Spinal cord (tissue), 10 donors: ENCODE data around the gene PAXIP1. TPM values are rescaled to one million over a fixed set of nuclear protein-coding genes. Genes with fewer than 3 reads are reported as not detected.

Experiments used
- DNase-seq, 6 donors: peaks; one replicate each; pipeline versions ENCODE4 v3.0.0 to v3.0.0-alpha.2; 2013 to 2015; ENCODE audit warnings: low spot score in 6 of 6, low read depth in 4 of 6
- H3K27ac ChIP-seq: one replicate; pipeline ENCODE4 v1.5.1; 2013; ENCODE audit warnings: low read depth, low read length, control low read depth
- H3K27me3 ChIP-seq: one replicate; pipeline ENCODE4 v1.6.1; 2013; ENCODE audit warnings: low read length; ENCODE audit not compliant: control insufficient read depth, insufficient read depth
- H3K36me3 ChIP-seq: one replicate; pipeline ENCODE4 v1.6.1; 2013; ENCODE audit warnings: low read length; ENCODE audit not compliant: control insufficient read depth, insufficient read depth
- H3K4me1 ChIP-seq: one replicate; pipeline ENCODE4 v1.6.1; 2013; ENCODE audit warnings: low read length; ENCODE audit not compliant: control insufficient read depth, insufficient read depth
- H3K4me3 ChIP-seq: one replicate; pipeline ENCODE4 v1.5.1; 2013; ENCODE audit warnings: low read depth, low read length, control low read depth
- H3K9me3 ChIP-seq: one replicate; pipeline ENCODE4 v1.6.1; 2013; ENCODE audit warnings: low read length; ENCODE audit not compliant: control insufficient read depth, insufficient read depth
- WGBS: methylation state at CpG from one replicate; pipeline ENCODE4 v1.1.5; 2013; ENCODE audit warnings: missing lambda C conversion rate; ENCODE audit not compliant: insufficient coverage; 5-methylcytosine and 5-hydroxymethylcytosine counted together
- polyA plus RNA-seq, 2 donors: library from polyadenylated mRNA; unstranded; fragments of 120-200 nt; gene quantifications; one replicate each; pipeline ENCODE4 v1.2.1, GENCODE V29; 2013; ENCODE audit not compliant: insufficient read length in 2 of 2
- total RNA-seq, 2 donors: library from RNA; depleted of rRNA in 1 of 2; stranded (reverse); fragments of 120-200 nt in 1 of 2; fragments of >200 nt in 1 of 2; gene quantifications; one replicate each; pipeline versions ENCODE4 v1.2.3 to v1.2.4, GENCODE V29; 2013 to 2014
- donor health status: healthy.

Gene PAXIP1
- total and polyA plus RNA-seq, 4 donors = 10.1 to 14.4 (median 11.6) TPM

- H3K4me3 ChIP-seq = no peak overlapping the region
- no peaks in the 10 kb centered on the region for H3K36me3 ChIP-seq
- whole genome bisulfite sequencing = 92% methylated on average over 3 of the region's 4 CpGs
- no peaks in the 10 kb centered on the region for H3K9me3 ChIP-seq
- H3K27ac ChIP-seq = no peak overlapping the region
- H3K27me3 ChIP-seq = peaks cover 8% of the 10 kb centered on the region
- no peak for DNase-seq
- H3K4me1 ChIP-seq = peaks cover 25% of the 10 kb centered on the region
Observed at GRCh38 chr7:154910977-154911376, 91.9 kb downstream of the PAXIP1 start.

GRCh38 chr7:154910125-154910524, 92.8 kb downstream of the PAXIP1 start:
- 87% methylated on average over 4 of the region's 4 CpGs for WGBS
- H3K27ac ChIP-seq = no peak overlapping the region
- no peak overlapping the region for H3K4me3 ChIP-seq
- no peaks in the 10 kb centered on the region for H3K9me3 ChIP-seq
- DNase-seq = no peak
- peaks cover 4% of the 10 kb centered on the region for H3K27me3 ChIP-seq
- peaks cover 25% of the 10 kb centered on the region for H3K4me1 ChIP-seq
- H3K36me3 ChIP-seq = no peaks in the 10 kb centered on the region

- Histone ChIP-seq H3K4me3 (no peak overlapping the region), H3K27me3 (peaks cover 3% of the 10 kb centered on the region), H3K4me1 (peaks cover 22% of the 10 kb centered on the region), H3K27ac (no peak overlapping the region), H3K9me3 (no peaks in the 10 kb centered on the region), H3K36me3 (no peaks in the 10 kb centered on the region)
- 86% methylated on average over 23 of the region's 26 CpGs for WGBS
- DNase-seq = no peak
Observed at GRCh38 chr7:154909241-154910105, 93.5 kb downstream of the PAXIP1 start.

GRCh38 chr7:154907651-154908620, 95.0 kb downstream of the PAXIP1 start:
- no peak overlapping the region for H3K27ac ChIP-seq
- peaks cover 7% of the 10 kb centered on the region for H3K4me1 ChIP-seq
- 88% methylated on average over 20 of the region's 21 CpGs for WGBS
- no peaks in the 10 kb centered on the region for H3K27me3 ChIP-seq
- no peak overlapping the region for H3K4me3 ChIP-seq
- no peaks in the 10 kb centered on the region for H3K36me3 ChIP-seq
- no peaks in the 10 kb centered on the region for H3K9me3 ChIP-seq
- DNase-seq = no peak

- no peak for DNase-seq
- 96% methylated on average over 40 of the region's 41 CpGs for WGBS
- H3K4me1 ChIP-seq = peaks cover 6% of the 10 kb centered on the region
Observed at GRCh38 chr7:154906736-154907355, 96.1 kb downstream of the PAXIP1 start.

GRCh38 chr7:154906201-154906600, 96.7 kb downstream of the PAXIP1 start:
- no peak for DNase-seq
- 97% methylated on average over 3 of the region's 7 CpGs for WGBS
- H3K4me1 ChIP-seq = peaks cover 6% of the 10 kb centered on the region
- H3K27me3 ChIP-seq = no peaks in the 10 kb centered on the region
- no peaks in the 10 kb centered on the region for H3K9me3 ChIP-seq
- no peaks in the 10 kb centered on the region for H3K36me3 ChIP-seq
- no peak overlapping the region for H3K27ac ChIP-seq
- H3K4me3 ChIP-seq = no peak overlapping the region

More at GRCh38 chr7:154906736-154907355, 96.1 kb downstream of the PAXIP1 start:
- no peaks in the 10 kb centered on the region for H3K27me3 ChIP-seq
- no peak overlapping the region for H3K27ac ChIP-seq
- no peaks in the 10 kb centered on the region for H3K9me3 ChIP-seq
- H3K36me3 ChIP-seq = no peaks in the 10 kb centered on the region
- H3K4me3 ChIP-seq = no peak overlapping the region

- H3K36me3 ChIP-seq = no peaks in the 10 kb centered on the region
- no peak overlapping the region for H3K4me3 ChIP-seq
- no peak for DNase-seq
- H3K27me3 ChIP-seq = no peaks in the 10 kb centered on the region
- H3K4me1 ChIP-seq = peaks cover 6% of the 10 kb centered on the region
- no peak overlapping the region for H3K27ac ChIP-seq
- 94% methylated on average over 5 of the region's 8 CpGs for WGBS
- no peaks in the 10 kb centered on the region for H3K9me3 ChIP-seq
Observed at GRCh38 chr7:154905615-154906014, 97.3 kb downstream of the PAXIP1 start.

- DNase-seq = peak in 1 of 6 donors; percentile 38
- H3K27ac ChIP-seq = no peak overlapping the region
- H3K4me1 ChIP-seq = peaks cover 6% of the 10 kb centered on the region
- no peak overlapping the region for H3K4me3 ChIP-seq
- H3K27me3 ChIP-seq = no peaks in the 10 kb centered on the region
- no peaks in the 10 kb centered on the region for H3K36me3 ChIP-seq
- WGBS = 60% methylated on average over 7 of the region's 8 CpGs
- H3K9me3 ChIP-seq = no peaks in the 10 kb centered on the region
Observed at GRCh38 chr7:154905146-154905545, 97.8 kb downstream of the PAXIP1 start.

GRCh38 chr7:154903083-154903731, 99.7 kb downstream of the PAXIP1 start:
- Histone ChIP-seq H3K4me3 (no peak overlapping the region), H3K9me3 (no peaks in the 10 kb centered on the region), H3K27me3 (no peaks in the 10 kb centered on the region), H3K4me1 (peaks cover 6% of the 10 kb centered on the region), H3K27ac (no peak overlapping the region), H3K36me3 (no peaks in the 10 kb centered on the region)
- DNase-seq = no peak
- WGBS = 51% methylated on average over 14 of the region's 14 CpGs
